GM19238 (cell line): ENCODE data around the gene CRAT.

ENCODE experiments used
- DNase-seq: peaks from one replicate; pipeline ENCODE4 v3.0.0; 2011; ENCODE audit warnings: low spot score; ENCODE audit not compliant: insufficient read length

The CRAT gene

GRCh38 chr9:129068110-129068509 is 42.5 kb downstream of the CRAT start:
- DNase-seq = no peak

GRCh38 chr9:129064499-129064908 is 46.1 kb downstream of the CRAT start:
- no peak for DNase-seq

- DNase-seq = no peak
Measured at GRCh38 chr9:129063061-129063460, 47.5 kb downstream of the CRAT start.

- no peak for DNase-seq
Measured at GRCh38 chr9:129060991-129061390, 49.6 kb downstream of the CRAT start.

DNA sequence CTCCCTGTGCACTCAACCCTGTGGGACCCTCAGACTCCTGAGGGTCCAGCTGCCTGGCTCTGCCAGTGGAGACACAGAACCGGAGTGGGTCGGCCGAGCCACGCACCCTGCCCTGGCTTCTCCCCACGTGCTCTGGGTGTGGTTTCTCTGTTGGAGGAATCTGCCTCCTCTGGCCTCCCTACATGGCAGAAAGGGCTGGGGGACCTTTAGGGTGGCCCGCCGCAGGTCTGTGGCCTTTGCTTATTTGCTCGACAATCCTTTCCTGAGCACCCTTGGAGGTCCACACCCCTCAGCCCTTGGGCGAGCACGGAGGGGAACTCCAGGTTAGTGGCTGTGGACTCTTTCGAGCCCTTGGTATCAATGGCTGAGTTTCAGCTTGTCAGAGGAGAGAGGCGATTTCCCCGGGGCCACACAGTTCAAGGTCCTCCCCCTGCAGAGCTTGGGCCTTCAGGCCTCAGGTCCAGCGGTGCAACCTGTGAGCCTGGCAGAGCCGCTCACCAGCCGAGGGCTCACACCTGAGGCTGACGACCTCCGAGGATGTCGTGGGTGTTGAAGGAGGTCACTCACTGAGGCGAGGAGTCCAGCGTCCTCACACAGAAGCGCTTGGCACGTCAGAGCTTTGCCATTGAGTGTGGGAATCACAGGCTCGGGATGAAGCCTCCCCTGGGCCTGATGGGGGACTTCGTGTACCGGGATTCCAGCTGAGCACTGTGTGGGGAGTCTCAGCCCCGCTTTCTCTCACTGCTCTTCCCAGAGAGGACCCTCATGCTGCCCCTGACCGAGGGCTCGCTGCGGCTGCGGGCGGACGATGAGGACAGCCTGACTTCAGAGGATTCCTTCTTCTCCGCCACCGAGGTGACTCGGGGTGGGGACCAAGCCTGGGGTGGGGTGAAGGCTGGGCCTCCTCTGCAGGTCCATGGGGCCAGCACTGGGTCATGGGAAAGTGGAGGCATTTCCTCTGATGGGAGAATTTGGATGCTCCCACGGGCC is 50.5 kb downstream of the CRAT start:
- DNase-seq = no peak

GRCh38 chr9:129058965-129059795 is 51.4 kb downstream of the CRAT start:
- DNase-seq = no peak

GRCh38 chr9:129054163-129054851 is 56.3 kb downstream of the CRAT start:
- DNase-seq = no peak

- no peak for DNase-seq
Measured at GRCh38 chr9:129053020-129053419, 57.6 kb downstream of the CRAT start.

DNA sequence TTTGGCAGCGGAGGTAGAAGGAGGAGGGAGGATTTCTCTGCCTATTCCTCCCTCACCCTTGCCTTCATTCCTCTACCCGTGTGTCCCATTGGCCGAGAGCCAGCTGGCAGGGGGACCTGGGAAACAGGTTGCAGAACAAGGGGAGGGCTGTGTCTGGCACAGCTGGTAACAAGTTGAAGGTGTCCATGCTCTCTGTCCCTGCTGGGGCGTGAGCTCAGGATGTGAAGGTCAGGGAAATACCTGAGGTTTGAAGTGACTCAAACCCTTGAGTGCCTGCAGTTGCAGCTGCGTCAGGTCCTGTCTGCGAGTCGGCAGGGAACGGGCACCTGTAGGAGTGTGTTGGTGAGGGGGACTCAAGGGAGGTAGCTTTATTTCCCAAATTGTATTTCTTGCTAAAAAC is 58.0 kb downstream of the CRAT start:
- DNase-seq = no peak
